Cardiac fibroblast (primary cell): ENCODE results near the gene TMEM186.
"Not testable (repeated sequence)": the region's sequence is repeated elsewhere in the genome, so short reads cannot be mapped to it uniquely, and the experiment has no call there.

ENCODE experiments used
- DNase-seq, 2 donors: peaks; one replicate each; pipeline versions ENCODE4 v3.0.0 to v3.0.0-alpha.2; 2010; ENCODE audit warnings: low read depth in 2 of 2
- H3K4me3 ChIP-seq, 2 donors: replicated peaks in 1 of 2; 1 replicate in 1 of 2; 2 replicates in 1 of 2; pipeline ENCODE4 v1.5.1; 2011; ENCODE audit warnings: low read depth in 2 of 2, low read length in 2 of 2, mild to moderate bottlenecking in 2 of 2, moderate library complexity in 1 of 2
- CTCF ChIP-seq: IDR thresholded peaks from one replicate; pipeline ENCODE4 v1.5.1; 2011; ENCODE audit warnings: low read depth, mild to moderate bottlenecking, low read length, inconsistent platforms

Gene TMEM186

DNA sequence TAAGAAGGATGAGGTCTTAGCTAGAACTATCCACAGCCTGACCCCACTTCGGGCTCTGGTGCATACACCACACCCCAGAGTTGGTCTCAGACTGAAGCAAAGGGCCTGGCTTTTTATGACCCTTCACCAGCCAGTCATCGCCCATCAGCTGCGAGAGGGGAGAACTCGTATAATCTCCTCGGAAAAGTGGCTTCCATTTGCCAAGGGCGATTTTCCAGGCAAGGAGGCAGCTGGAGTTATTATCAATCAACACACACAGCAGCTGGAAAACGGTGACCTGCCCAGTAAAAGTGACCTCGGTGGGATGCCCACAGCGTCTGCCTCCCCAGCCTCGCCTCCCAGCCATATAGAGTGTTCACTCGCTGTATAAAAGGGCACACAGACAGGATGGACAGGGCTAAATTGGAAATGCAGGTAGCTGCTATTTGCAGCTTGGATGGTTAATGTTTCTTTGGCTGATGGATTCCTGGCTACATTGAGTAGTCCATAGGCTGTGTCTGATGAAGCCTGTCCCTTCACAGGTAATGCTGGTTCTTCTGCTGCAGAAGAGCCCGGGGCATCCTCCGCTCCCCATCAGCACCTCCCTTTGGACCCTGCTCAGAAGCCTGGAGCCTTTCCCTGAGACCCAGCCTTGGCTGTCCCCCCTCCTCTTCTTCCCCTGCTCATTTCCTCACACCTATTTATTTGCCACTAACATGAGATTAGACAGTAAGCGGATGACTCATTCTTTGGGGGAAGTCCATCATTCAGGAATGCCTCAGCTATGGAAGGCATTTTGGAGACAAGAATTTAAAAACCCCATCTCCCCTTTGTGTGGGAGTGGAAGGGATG, 45.7 kb downstream of the TMEM186 start:
- no peak overlapping the region for H3K4me3 ChIP-seq
- peak; percentile 66 to 75 for DNase-seq
- no peak for TF ChIP-seq CTCF

GRCh38 chr16:8748944-8749343, 48.5 kb downstream of the TMEM186 start:
- DNase-seq, H3K4me3 ChIP-seq: not testable (repeated sequence)
